Gastrocnemius medialis (tissue), 4 donors: ENCODE measurements around the gene GLI2. TPM values are rescaled to one million over a fixed set of nuclear protein-coding genes. Genes with fewer than 3 reads are reported as not detected.

ENCODE experiments used
- ATAC-seq, 2 donors: fragments of 150-250 bp; one replicate each; pipeline ENCODE4 v1.9.1; 2016
- DNase-seq, 2 donors: peaks; one replicate each; pipeline ENCODE4 v3.0.0-alpha.2; 2019
- H3K27ac ChIP-seq, 4 donors: fragments of 200-600 bp; sonication (generic); 1 replicate in 1 of 4; 2 replicates in 3 of 4; pipeline ENCODE4 v1.5.1; 2016 to 2018; ENCODE audit warnings: mild to moderate bottlenecking in 2 of 4, moderate library complexity in 1 of 4
- H3K27me3 ChIP-seq, 3 donors: fragments of 200-600 bp; sonication (generic) in 2 of 3; 1 replicate in 1 of 3; 2 replicates in 2 of 3; pipeline versions ENCODE4 v1.5.1 to v1.6.0; 2016 to 2019; ENCODE audit warnings: mild to moderate bottlenecking in 1 of 3, moderate library complexity in 1 of 3
- H3K36me3 ChIP-seq, 2 donors: fragments of 200-600 bp; sonication (generic) in 1 of 2; one replicate each; pipeline ENCODE4 v1.5.1; 2017 to 2018
- H3K4me1 ChIP-seq, 2 donors: fragments of 200-600 bp; sonication (generic) in 1 of 2; one replicate each; pipeline ENCODE4 v1.5.1; 2016 to 2017; ENCODE audit warnings: mild to moderate bottlenecking in 2 of 2
- H3K4me3 ChIP-seq, 4 donors: fragments of 200-600 bp; sonication (generic) in 3 of 4; 1 replicate in 1 of 4; 2 replicates in 3 of 4; pipeline ENCODE4 v1.5.1; 2016 to 2019; ENCODE audit warnings: mild to moderate bottlenecking in 2 of 4
- H3K9me3 ChIP-seq, 3 donors: fragments of 200-600 bp; sonication (generic) in 2 of 3; 1 replicate in 1 of 3; 2 replicates in 2 of 3; pipeline ENCODE4 v1.5.1; 2016 to 2019
- CTCF ChIP-seq, 5 experiments: fragments of 450-650 bp in 3 of 5; fragments of 200-600 bp in 2 of 5; sonication (generic) in 2 of 5; IDR thresholded peaks in 4 of 5; conservative IDR thresholded peaks in 1 of 5; 1 replicate in 4 of 5; 2 replicates in 1 of 5; pipeline ENCODE4 v1.5.1; 2016 to 2019; ENCODE audit warnings: antibody characterized with exemption in 5 of 5, mild to moderate bottlenecking in 3 of 5, moderate library complexity in 3 of 5
- POLR2A ChIP-seq, 2 donors: fragments of 450-650 bp; IDR thresholded peaks; one replicate each; pipeline ENCODE4 v1.6.1; 2017; ENCODE audit warnings: antibody characterized with exemption in 2 of 2, mild to moderate bottlenecking in 2 of 2, moderate library complexity in 2 of 2
- in situ Hi-C, 4 donors: fragments of 200-750 bp; cut with MboI; loops; one replicate each; pipeline versions ENCODE4 v1.15.0 to v1.8.0; 2017; ENCODE audit warnings: low sequenced_read_pairs in 4 of 4
- intact Hi-C: fragments of 100-400 bp; cut with DNase I; formaldehyde crosslinking; loops from one replicate; pipeline ENCODE4 v1.15.1; 2023; ENCODE audit warnings: low total_unique reads
- total RNA-seq, 4 donors: library from RNA; depleted of rRNA; stranded (reverse); fragments of >200 nt; gene quantifications; one replicate each; pipeline versions ENCODE4 v1.1.0 to v1.2.3, GENCODE V29; 2016

Gene GLI2
- total RNA-seq, 4 donors from 2014 or later, result 0.27 to 0.49 (median 0.29) TPM

- H3K36me3 ChIP-seq, result no peaks in the 10 kb centered on the region
- DNase-seq, result no peak
Measured at GRCh38 chr2:120749506-120750431, 14.1 kb downstream of the GLI2 start.

GRCh38 chr2:120750488-120751210 lies 15.0 kb downstream of the GLI2 start:
- ATAC-seq, result peak in 1 of 2 donors; percentile 34
- no peak overlapping the region for H3K4me3 ChIP-seq

More at GRCh38 chr2:120749506-120750431, 14.1 kb downstream of the GLI2 start:
- intact Hi-C loops, result no loop called here
- Histone ChIP-seq H3K4me3 (no peak overlapping the region), H3K9me3 (no peaks in the 10 kb centered on the region), H3K27me3 (no peaks in the 10 kb centered on the region), H3K27ac (peak overlapping the region in 2 of 4 donors; percentile 6 to 48), H3K4me1 (no peaks in the 10 kb centered on the region)
- TF ChIP-seq CTCF (IDR thresholded peaks at IDR 0.05 in 4 of 5, conservative IDR thresholded peaks at IDR 0.05 in 1 of 5) (no peak), POLR2A (IDR thresholded peaks at IDR 0.05) (no peak)
- ATAC-seq, result peak; percentile 55 to 65
- in situ Hi-C loops, result no loop called here

GRCh38 chr2:120751553-120751952 lies 15.9 kb downstream of the GLI2 start:
- H3K36me3 ChIP-seq, result no peaks in the 10 kb centered on the region
- H3K27me3 ChIP-seq, result no peaks in the 10 kb centered on the region
- DNase-seq (no peak), ATAC-seq (no peak)
- H3K4me1 ChIP-seq, result no peaks in the 10 kb centered on the region
- H3K4me3 ChIP-seq, result no peak overlapping the region
- H3K9me3 ChIP-seq, result no peaks in the 10 kb centered on the region
- no peak overlapping the region for H3K27ac ChIP-seq
- TF ChIP-seq POLR2A (IDR thresholded peaks at IDR 0.05) (no peak), CTCF (IDR thresholded peaks at IDR 0.05 in 4 of 5, conservative IDR thresholded peaks at IDR 0.05 in 1 of 5) (no peak)
- in situ Hi-C loops (no loop called here), intact Hi-C loops (no loop called here)

More at GRCh38 chr2:120750488-120751210, 15.0 kb downstream of the GLI2 start:
- Histone ChIP-seq H3K27ac (peak overlapping the region in 2 of 4 donors; percentile 6 to 48), H3K9me3 (no peaks in the 10 kb centered on the region), H3K27me3 (no peaks in the 10 kb centered on the region), H3K36me3 (no peaks in the 10 kb centered on the region), H3K4me1 (no peaks in the 10 kb centered on the region)
- intact Hi-C loops (no loop called here), in situ Hi-C loops (no loop called here)
- TF ChIP-seq CTCF (IDR thresholded peaks at IDR 0.05 in 4 of 5, conservative IDR thresholded peaks at IDR 0.05 in 1 of 5), result no peak
- DNase-seq, result no peak

GRCh38 chr2:120754067-120754960 lies 18.6 kb downstream of the GLI2 start:
- no peaks in the 10 kb centered on the region for H3K27me3 ChIP-seq
- no peaks in the 10 kb centered on the region for H3K9me3 ChIP-seq
- peaks cover 0 to 9% of the 10 kb centered on the region in 2 donors for H3K4me1 ChIP-seq
- no peak overlapping the region for H3K27ac ChIP-seq
- intact Hi-C loops, result no loop called here
- H3K4me3 ChIP-seq, result no peak overlapping the region
- DNase-seq (no peak), ATAC-seq (no peak)
- TF ChIP-seq CTCF (IDR thresholded peaks at IDR 0.05 in 4 of 5, conservative IDR thresholded peaks at IDR 0.05 in 1 of 5), result no peak
- TF ChIP-seq POLR2A (IDR thresholded peaks at IDR 0.05), result no peak
- in situ Hi-C loops, result no loop called here
- H3K36me3 ChIP-seq, result no peaks in the 10 kb centered on the region
